GM18511 (cell line): Measurements from ENCODE around the gene AGAP1.

Experiments used
- ATAC-seq: cut with Tn5 transposase; IDR thresholded peaks from one replicate; pipeline ENCODE4 v1.9.1; 2021; ENCODE audit warnings: mild to moderate bottlenecking, moderate library complexity; ENCODE audit not compliant: unreplicated experiment

The AGAP1 gene

GRCh38 chr2:235703711-235704295, 210.0 kb downstream of the AGAP1 start:
- ATAC-seq, result no peak

- ATAC-seq, result no peak
These were observed 211.5 kb downstream of the AGAP1 start for GRCh38 chr2:235705296-235705695.

- no peak for ATAC-seq
These were observed 212.7 kb downstream of the AGAP1 start for GRCh38 chr2:235706506-235706905.

GRCh38 chr2:235707411-235708096, 213.7 kb downstream of the AGAP1 start:
- ATAC-seq, result no peak

- no peak for ATAC-seq
These were observed 215.4 kb downstream of the AGAP1 start for GRCh38 chr2:235709124-235709813.

- no peak for ATAC-seq
These were observed 216.4 kb downstream of the AGAP1 start for GRCh38 chr2:235709969-235710879.

GRCh38 chr2:235710933-235711332, 217.1 kb downstream of the AGAP1 start:
- no peak for ATAC-seq

- no peak for ATAC-seq
These were observed 217.7 kb downstream of the AGAP1 start for GRCh38 chr2:235711527-235711926.

GRCh38 chr2:235712176-235712575, 218.3 kb downstream of the AGAP1 start:
- no peak for ATAC-seq

- no peak for ATAC-seq
These were observed 219.3 kb downstream of the AGAP1 start for GRCh38 chr2:235713189-235713588.

- no peak for ATAC-seq
These were observed 221.8 kb downstream of the AGAP1 start for GRCh38 chr2:235715601-235716000.

- ATAC-seq, result no peak
These were observed 223.1 kb downstream of the AGAP1 start for GRCh38 chr2:235716875-235717496.

GRCh38 chr2:235719146-235719942, 225.5 kb downstream of the AGAP1 start:
- no peak for ATAC-seq

- no peak for ATAC-seq
These were observed 227.8 kb downstream of the AGAP1 start for GRCh38 chr2:235721625-235722024.

- no peak for ATAC-seq
These were observed 229.0 kb downstream of the AGAP1 start for GRCh38 chr2:235722869-235723268.

- no peak for ATAC-seq
These were observed 229.5 kb downstream of the AGAP1 start for GRCh38 chr2:235723371-235723770.

- no peak for ATAC-seq
These were observed 230.1 kb downstream of the AGAP1 start for GRCh38 chr2:235723811-235724465.

- no peak for ATAC-seq
These were observed 231.2 kb downstream of the AGAP1 start for GRCh38 chr2:235725016-235725489.

- no peak for ATAC-seq
These were observed 232.0 kb downstream of the AGAP1 start for GRCh38 chr2:235725841-235726240.
